ENCODE data around the gene TRIM13.
"Not testable (repeated sequence)": the region's sequence is repeated elsewhere in the genome, so short reads cannot be mapped to it uniquely, and the experiment has no call there.

The TRIM13 gene

GRCh38 chr13:50060718-50061117 is 63.9 kb downstream of the TRIM13 start:
- TF ChIP-seq, protein P1, sequence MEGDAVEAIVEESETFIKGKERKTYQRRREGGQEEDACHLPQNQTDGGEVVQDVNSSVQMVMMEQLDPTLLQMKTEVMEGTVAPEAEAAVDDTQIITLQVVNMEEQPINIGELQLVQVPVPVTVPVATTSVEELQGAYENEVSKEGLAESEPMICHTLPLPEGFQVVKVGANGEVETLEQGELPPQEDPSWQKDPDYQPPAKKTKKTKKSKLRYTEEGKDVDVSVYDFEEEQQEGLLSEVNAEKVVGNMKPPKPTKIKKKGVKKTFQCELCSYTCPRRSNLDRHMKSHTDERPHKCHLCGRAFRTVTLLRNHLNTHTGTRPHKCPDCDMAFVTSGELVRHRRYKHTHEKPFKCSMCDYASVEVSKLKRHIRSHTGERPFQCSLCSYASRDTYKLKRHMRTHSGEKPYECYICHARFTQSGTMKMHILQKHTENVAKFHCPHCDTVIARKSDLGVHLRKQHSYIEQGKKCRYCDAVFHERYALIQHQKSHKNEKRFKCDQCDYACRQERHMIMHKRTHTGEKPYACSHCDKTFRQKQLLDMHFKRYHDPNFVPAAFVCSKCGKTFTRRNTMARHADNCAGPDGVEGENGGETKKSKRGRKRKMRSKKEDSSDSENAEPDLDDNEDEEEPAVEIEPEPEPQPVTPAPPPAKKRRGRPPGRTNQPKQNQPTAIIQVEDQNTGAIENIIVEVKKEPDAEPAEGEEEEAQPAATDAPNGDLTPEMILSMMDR (IDR thresholded peaks at IDR 0.05; ENCODE audit: low read depth, low read length, missing control alignments): no peak
- DNase-seq (ENCODE audit: low read depth): no peak

DNA sequence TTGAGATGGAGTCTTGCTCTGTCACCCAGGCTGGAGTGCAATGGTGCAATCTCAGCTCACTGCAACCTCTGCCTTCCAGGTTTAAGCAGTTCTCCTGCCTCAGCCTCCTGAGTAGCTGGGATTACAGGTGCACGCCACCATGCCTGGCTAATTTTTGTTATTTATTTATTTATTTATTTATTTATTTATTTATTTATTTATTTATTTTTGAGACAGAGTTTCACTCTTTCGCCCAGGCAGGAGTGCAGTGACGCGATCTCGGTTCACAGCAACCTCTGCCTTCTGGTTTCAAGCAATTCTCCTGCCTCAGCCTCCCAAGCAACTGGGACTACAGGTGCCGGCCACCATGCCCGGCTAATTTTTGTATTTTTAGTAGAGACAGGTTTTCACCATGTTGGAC is 65.5 kb downstream of the TRIM13 start:
- not testable (repeated sequence) for H3K4me3 ChIP-seq (ENCODE audit: low read depth, low read length); DNase-seq (ENCODE audit: low read depth)

More at GRCh38 chr13:50060718-50061117, 63.9 kb downstream of the TRIM13 start:
- H3K4me3 ChIP-seq (ENCODE audit: low read depth, low read length): no peak overlapping the region

- no peak overlapping the region for H3K4me3 ChIP-seq (ENCODE audit: low read depth, low read length)
- no peak for DNase-seq (ENCODE audit: low read depth)
- TF ChIP-seq, protein P1 (IDR thresholded peaks at IDR 0.05; ENCODE audit: low read depth, low read length, missing control alignments): no peak
These were observed 68.9 kb downstream of the TRIM13 start for GRCh38 chr13:50065712-50066111.

Data from GM12864 (cell line).